Upper lobe of right lung (tissue), 1 donor: Measurements from ENCODE around the gene ZHX3. TPM values are rescaled to one million over a fixed set of nuclear protein-coding genes. Genes with fewer than 3 reads are reported as not detected.

Experiments
- ATAC-seq: fragments of 200-7000 bp; cut with Tn5 transposase; one replicate; pipeline ENCODE4 v1.9.1; 2020; ENCODE audit warnings: mild to moderate bottlenecking, moderate library complexity
- DNase-seq: peaks from one replicate; pipeline ENCODE4 v3.0.0-alpha.2; 2020
- H3K27ac ChIP-seq: fragments of 200-600 bp; one replicate; pipeline ENCODE4 v1.8.0; 2022
- H3K27me3 ChIP-seq: fragments of 200-600 bp; one replicate; pipeline ENCODE4 v1.8.0; 2022; ENCODE audit warnings: mild to moderate bottlenecking
- H3K36me3 ChIP-seq: fragments of 200-600 bp; one replicate; pipeline ENCODE4 v1.8.0; 2022
- H3K4me1 ChIP-seq: fragments of 200-600 bp; one replicate; pipeline ENCODE4 v1.8.0; 2022
- H3K4me3 ChIP-seq: fragments of 200-600 bp; one replicate; pipeline ENCODE4 v1.8.0; 2022; ENCODE audit warnings: mild to moderate bottlenecking
- H3K9me3 ChIP-seq: fragments of 200-600 bp; one replicate; pipeline ENCODE4 v1.8.0; 2022
- intact Hi-C: fragments of 100-400 bp; cut with DNase I; formaldehyde crosslinking; loops from one replicate; pipeline ENCODE4 v1.11.0; 2022
- total RNA-seq: library from RNA; stranded (reverse); fragmentation: NEBNext Ultra II Directional; extraction: Animal tissue kit (Norgen Biotek cat#: 25700); gene quantifications from one replicate; pipeline ENCODE4 v1.2.1, GENCODE V29; 2021
- TF ChIP-seq, protein P1 (sequence below): fragments of 200-600 bp; IDR thresholded peaks from one replicate; pipeline ENCODE4 v1.8.0; 2022; ENCODE audit warnings: antibody characterized with exemption
- donor health status: DM: no; HTN: yes; CAD: no; lungs with severe emphysema.

ZHX3 gene
- total RNA-seq, 1 donor from 2014 or later: 45.3 TPM

DNA sequence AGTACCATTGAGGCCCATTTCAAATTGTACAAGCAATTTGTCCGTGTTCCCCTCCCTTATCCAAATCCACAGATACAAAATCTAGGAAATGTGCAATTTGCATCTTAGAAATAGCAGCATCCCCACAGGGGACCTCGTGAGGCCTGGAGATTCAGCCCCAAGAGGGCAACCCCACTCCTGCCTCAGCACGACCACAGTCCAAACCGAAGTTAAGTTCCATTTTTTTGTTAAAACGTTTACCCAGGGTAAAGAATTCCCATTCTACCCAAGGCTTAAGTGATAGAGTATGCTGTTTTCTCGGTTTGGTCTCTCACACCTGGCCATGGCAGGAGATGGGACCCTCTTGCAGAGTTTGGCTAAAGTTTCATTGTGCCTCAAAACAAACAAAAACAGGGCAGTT is 139.0 kb downstream of the ZHX3 start:
- no peaks in the 10 kb centered on the region for H3K9me3 ChIP-seq
- intact Hi-C loops: no loop called here
- no peaks in the 10 kb centered on the region for H3K27me3 ChIP-seq
- H3K27ac ChIP-seq: no peak overlapping the region
- DNase-seq (no peak), ATAC-seq (no peak)
- H3K36me3 ChIP-seq: peaks cover 30% of the 10 kb centered on the region
- peaks cover 30% of the 10 kb centered on the region for H3K4me1 ChIP-seq
- TF ChIP-seq, protein P1, sequence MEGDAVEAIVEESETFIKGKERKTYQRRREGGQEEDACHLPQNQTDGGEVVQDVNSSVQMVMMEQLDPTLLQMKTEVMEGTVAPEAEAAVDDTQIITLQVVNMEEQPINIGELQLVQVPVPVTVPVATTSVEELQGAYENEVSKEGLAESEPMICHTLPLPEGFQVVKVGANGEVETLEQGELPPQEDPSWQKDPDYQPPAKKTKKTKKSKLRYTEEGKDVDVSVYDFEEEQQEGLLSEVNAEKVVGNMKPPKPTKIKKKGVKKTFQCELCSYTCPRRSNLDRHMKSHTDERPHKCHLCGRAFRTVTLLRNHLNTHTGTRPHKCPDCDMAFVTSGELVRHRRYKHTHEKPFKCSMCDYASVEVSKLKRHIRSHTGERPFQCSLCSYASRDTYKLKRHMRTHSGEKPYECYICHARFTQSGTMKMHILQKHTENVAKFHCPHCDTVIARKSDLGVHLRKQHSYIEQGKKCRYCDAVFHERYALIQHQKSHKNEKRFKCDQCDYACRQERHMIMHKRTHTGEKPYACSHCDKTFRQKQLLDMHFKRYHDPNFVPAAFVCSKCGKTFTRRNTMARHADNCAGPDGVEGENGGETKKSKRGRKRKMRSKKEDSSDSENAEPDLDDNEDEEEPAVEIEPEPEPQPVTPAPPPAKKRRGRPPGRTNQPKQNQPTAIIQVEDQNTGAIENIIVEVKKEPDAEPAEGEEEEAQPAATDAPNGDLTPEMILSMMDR: no peak
- H3K4me3 ChIP-seq: no peak overlapping the region

DNA sequence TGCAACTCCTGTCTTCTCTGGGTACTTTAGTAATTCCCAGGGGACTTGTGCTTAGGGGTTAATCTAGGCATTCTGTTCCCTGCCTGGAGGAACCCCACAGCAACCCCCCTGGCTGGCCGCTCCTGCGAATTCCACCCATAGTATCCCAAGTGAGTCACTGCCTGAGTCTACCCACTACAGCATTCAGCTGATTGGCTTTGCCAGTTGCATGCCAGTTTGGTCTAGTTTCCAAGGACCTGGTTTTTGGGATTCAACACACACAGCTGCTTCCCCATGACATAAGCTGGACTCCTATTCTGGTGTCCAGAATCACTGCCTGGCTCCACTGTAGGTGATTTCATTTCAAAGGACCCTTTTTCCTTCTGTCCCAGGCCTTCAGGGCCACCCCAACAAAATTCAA is 139.9 kb downstream of the ZHX3 start:
- Histone ChIP-seq H3K9me3 (no peaks in the 10 kb centered on the region), H3K4me3 (no peak overlapping the region), H3K27ac (peak overlapping the region; percentile 33), H3K4me1 (peaks cover 34% of the 10 kb centered on the region), H3K36me3 (peaks cover 37% of the 10 kb centered on the region), H3K27me3 (no peaks in the 10 kb centered on the region)
- TF ChIP-seq, protein P1: no peak
- DNase-seq: no peak
- peak; percentile 66 for ATAC-seq
- intact Hi-C loops: no loop called here

DNA sequence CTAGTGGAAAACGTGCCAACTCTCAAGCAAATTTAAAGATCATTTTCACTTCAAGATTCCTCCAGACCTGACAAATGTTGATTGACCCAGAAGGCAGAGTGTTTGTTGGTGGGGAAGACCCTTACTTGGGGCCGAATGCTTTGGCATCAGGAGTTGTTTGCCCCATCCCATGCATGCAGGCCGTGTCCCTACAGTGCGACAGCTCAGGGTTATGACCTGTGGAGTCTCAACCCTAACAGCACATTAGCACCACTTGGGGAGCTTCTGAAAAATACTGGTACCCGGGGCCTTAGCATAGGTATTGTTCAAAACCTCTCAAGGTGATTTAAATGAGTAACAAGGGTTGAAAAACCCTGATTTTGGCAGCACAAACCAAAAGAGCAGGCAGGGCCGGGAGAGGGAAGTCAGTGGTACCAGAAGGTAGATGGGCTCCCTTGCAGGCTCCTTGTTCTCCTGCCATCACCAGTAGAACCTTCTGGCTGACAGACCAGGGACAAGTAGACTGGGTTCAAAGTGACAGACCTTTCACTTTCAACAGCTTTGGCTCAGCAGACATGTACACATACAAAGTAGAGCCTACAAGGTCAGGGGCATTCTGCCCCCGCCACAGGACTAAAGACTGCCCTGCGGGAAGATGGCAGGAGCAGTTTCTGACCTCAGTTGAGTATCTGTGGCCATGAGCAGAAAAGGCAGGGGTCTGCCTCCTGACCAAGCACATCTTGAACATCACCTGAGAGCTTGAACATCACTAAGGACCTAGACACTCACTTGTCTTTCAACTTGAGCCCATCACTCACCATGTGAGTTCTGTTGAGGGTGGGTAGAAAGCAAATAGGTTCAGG is 140.6 kb downstream of the ZHX3 start:
- Histone ChIP-seq H3K4me3 (no peak overlapping the region), H3K36me3 (peaks cover 44% of the 10 kb centered on the region), H3K4me1 (peaks cover 41% of the 10 kb centered on the region), H3K27ac (peak overlapping the region; percentile 65), H3K27me3 (no peaks in the 10 kb centered on the region), H3K9me3 (no peaks in the 10 kb centered on the region)
- TF ChIP-seq, protein P1: no peak
- DNase-seq (no peak), ATAC-seq (no peak)
- intact Hi-C loops: no loop called here

DNA sequence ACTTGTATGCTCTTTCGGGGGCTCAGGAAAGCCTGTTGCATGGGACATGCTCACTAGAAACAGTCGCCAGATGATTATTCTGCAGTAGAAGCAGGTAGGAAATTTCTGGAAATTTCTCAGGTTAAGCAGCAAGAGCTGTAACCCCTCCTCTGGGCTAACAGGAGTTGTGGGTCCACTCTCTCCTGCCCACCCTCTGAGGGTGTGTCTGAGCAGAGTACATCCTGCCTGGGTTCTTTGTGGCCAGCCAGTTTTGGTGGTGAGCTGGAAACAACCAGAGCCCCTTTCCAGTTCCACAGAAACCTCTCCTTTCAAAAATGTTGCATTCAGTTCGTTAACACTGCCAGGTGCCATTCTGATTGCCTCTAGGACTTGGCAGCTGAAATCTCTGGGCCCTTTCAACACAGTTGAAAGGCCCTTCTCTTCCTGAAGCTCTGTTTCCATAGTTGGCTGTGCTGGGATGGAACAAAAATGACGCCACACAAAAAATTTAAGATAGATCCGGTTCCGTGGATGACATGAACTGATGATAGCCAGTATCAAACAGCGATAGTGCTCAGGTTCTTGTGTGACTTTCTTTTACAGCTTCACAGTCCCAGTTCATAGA is 141.7 kb downstream of the ZHX3 start:
- Histone ChIP-seq H3K4me1 (peaks cover 44% of the 10 kb centered on the region), H3K9me3 (no peaks in the 10 kb centered on the region), H3K36me3 (peaks cover 51% of the 10 kb centered on the region), H3K27ac (no peak overlapping the region), H3K27me3 (no peaks in the 10 kb centered on the region), H3K4me3 (no peak overlapping the region)
- DNase-seq: no peak
- TF ChIP-seq, protein P1: no peak
- ATAC-seq: no peak
- intact Hi-C loops: no loop called here

DNA sequence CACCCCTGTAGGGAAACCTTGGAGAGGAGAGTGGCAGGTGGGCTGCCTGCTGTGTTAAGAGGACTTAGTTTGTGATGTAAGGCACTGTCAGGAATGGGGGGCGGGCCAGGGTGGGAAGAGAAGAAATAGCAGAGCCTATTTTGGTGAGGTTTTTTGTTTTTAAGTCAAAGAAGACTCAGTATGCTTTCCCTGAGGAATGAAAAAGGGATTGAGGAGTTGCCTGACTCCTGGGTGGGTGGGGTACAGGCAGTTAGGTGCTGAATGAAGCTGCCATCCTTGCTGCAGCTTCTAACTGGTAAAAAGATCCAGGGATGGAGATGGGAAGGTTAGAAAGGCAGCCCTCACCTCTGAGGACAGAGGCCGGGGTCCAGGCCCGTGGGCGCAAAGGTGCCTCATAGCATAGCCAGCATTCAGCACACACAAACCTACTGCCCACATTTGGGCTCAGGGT is 142.3 kb downstream of the ZHX3 start:
- Histone ChIP-seq H3K4me3 (no peak overlapping the region), H3K4me1 (peaks cover 44% of the 10 kb centered on the region), H3K36me3 (peaks cover 57% of the 10 kb centered on the region), H3K9me3 (no peaks in the 10 kb centered on the region), H3K27ac (peak overlapping the region; percentile 63), H3K27me3 (no peaks in the 10 kb centered on the region)
- intact Hi-C loops: no loop called here
- DNase-seq: no peak
- TF ChIP-seq, protein P1: no peak
- ATAC-seq: no peak
